ENCODE results near the gene INHBC. TPM values are rescaled to one million over a fixed set of nuclear protein-coding genes. Genes with fewer than 3 reads are reported as not detected.

INHBC gene
- total RNA-seq, 2 donors from 2014 or later = not detected

- H3K27me3 ChIP-seq = no peaks in the 10 kb centered on the region
- no peak for DNase-seq (ENCODE audit: low spot score)
- TF ChIP-seq CTCF (IDR thresholded peaks at IDR 0.05) = no peak
Observed at GRCh38 chr12:57465030-57465746, 30.6 kb downstream of the INHBC start.

GRCh38 chr12:57465747-57466505 lies 31.3 kb downstream of the INHBC start:
- Histone ChIP-seq H3K36me3 (no peaks in the 10 kb centered on the region), H3K27ac (no peak overlapping the region), H3K27me3 (no peaks in the 10 kb centered on the region), H3K4me1 (peaks cover 0 to 16% of the 10 kb centered on the region in 2 donors), H3K4me3 (no peak overlapping the region), H3K9me3 (no peaks in the 10 kb centered on the region)
- no peak for TF ChIP-seq CTCF (IDR thresholded peaks at IDR 0.05)
- DNase-seq (ENCODE audit: low spot score) = no peak

More at GRCh38 chr12:57465030-57465746, 30.6 kb downstream of the INHBC start:
- H3K9me3 ChIP-seq = no peaks in the 10 kb centered on the region
- H3K36me3 ChIP-seq = no peaks in the 10 kb centered on the region
- peaks cover 0 to 23% of the 10 kb centered on the region in 2 donors for H3K4me1 ChIP-seq
- H3K27ac ChIP-seq = no peak overlapping the region
- no peak overlapping the region for H3K4me3 ChIP-seq

GRCh38 chr12:57467212-57467874 lies 32.8 kb downstream of the INHBC start:
- no peak for DNase-seq (ENCODE audit: low spot score)
- no peaks in the 10 kb centered on the region for H3K36me3 ChIP-seq
- H3K9me3 ChIP-seq = no peaks in the 10 kb centered on the region
- H3K27me3 ChIP-seq = no peaks in the 10 kb centered on the region
- peaks cover 0 to 6% of the 10 kb centered on the region in 2 donors for H3K4me1 ChIP-seq
- no peak overlapping the region for H3K27ac ChIP-seq
- no peak for TF ChIP-seq CTCF (IDR thresholded peaks at IDR 0.05)
- H3K4me3 ChIP-seq = no peak overlapping the region

- H3K4me3 ChIP-seq = no peak overlapping the region
- peaks cover 0 to under 1% of the 10 kb centered on the region in 2 donors for H3K4me1 ChIP-seq
- no peak overlapping the region for H3K27ac ChIP-seq
- H3K36me3 ChIP-seq = no peaks in the 10 kb centered on the region
- H3K27me3 ChIP-seq = no peaks in the 10 kb centered on the region
- no peaks in the 10 kb centered on the region for H3K9me3 ChIP-seq
- TF ChIP-seq CTCF (IDR thresholded peaks at IDR 0.05) = no peak
- DNase-seq (ENCODE audit: low spot score) = no peak
Observed at GRCh38 chr12:57467915-57468314, 33.3 kb downstream of the INHBC start.

- no peaks in the 10 kb centered on the region for H3K36me3 ChIP-seq
- TF ChIP-seq CTCF (IDR thresholded peaks at IDR 0.05) = no peak
- DNase-seq (ENCODE audit: low spot score) = no peak
- no peaks in the 10 kb centered on the region for H3K9me3 ChIP-seq
- H3K27me3 ChIP-seq = peaks cover 0 to 4% of the 10 kb centered on the region in 2 donors
- H3K4me3 ChIP-seq = no peak overlapping the region
- no peaks in the 10 kb centered on the region for H3K4me1 ChIP-seq
- no peak overlapping the region for H3K27ac ChIP-seq
Observed at GRCh38 chr12:57469296-57470164, 34.9 kb downstream of the INHBC start.

All from right atrium auricular region (tissue), 2 donors.